ENCODE measurements around the gene POLR3B. TPM values are rescaled to one million over a fixed set of nuclear protein-coding genes. Genes with fewer than 3 reads are reported as not detected.

Gene POLR3B
- total and polyA plus RNA-seq, 2 experiments from 2014 or later = 4.0 to 14.6 TPM

GRCh38 chr12:106387848-106388377 is 30.4 kb downstream of the POLR3B start:
- Mint-ChIP-seq H3K4me3 (no peak overlapping the region), H3K36me3 (ENCODE audit: low read depth) (peaks cover 7% of the 10 kb centered on the region; the same call in 2 of the 3 replicates), H3K27ac (no peak overlapping the region), H3K9me3 (no peaks in the 10 kb centered on the region), H3K4me1 (peaks cover 4% of the 10 kb centered on the region; the same call in 2 of the 3 replicates), H3K27me3 (ENCODE audit: insufficient read depth, low read depth, poor library complexity) (peaks cover 2% of the 10 kb centered on the region)
- Histone ChIP-seq H3K9me2 (ENCODE audit: insufficient read depth) (no peaks in the 10 kb centered on the region), H3K27me3 (ENCODE audit: insufficient read depth) (no peaks in the 10 kb centered on the region), H3K36me3 (ENCODE audit: insufficient read depth) (no peaks in the 10 kb centered on the region), H3K4me2 (no peak overlapping the region), H2AFZ (no peak overlapping the region), H3K4me3 (no peak overlapping the region), H4K20me1 (replicated peaks; ENCODE audit: insufficient read depth) (no peaks in the 10 kb centered on the region), H3F3A (replicated peaks; ENCODE audit: low read depth) (no peaks in the 10 kb centered on the region), H3K4me1 (ENCODE audit: insufficient read depth) (peaks cover 10% of the 10 kb centered on the region; the same call in 1 of the 2 replicates), H3K79me2 (replicated peaks; ENCODE audit: insufficient read depth) (no peaks in the 10 kb centered on the region), H3K27ac (ENCODE audit: low read depth) (no peak overlapping the region)
- no peak for TF ChIP-seq CTCF (conservative IDR thresholded peaks at IDR 0.05; ENCODE audit: low read depth in 2 of 2)
- TF ChIP-seq ZNF462 (CRISPR knock-in tag; IDR thresholded peaks at IDR 0.05) = no peak
- no peak for TF ChIP-seq REST (IDR thresholded peaks at IDR 0.05; ENCODE audit: unreplicated experiment)
- no peak for TF ChIP-seq POLR2AphosphoS5 (IDR thresholded peaks at IDR 0.05; ENCODE audit: low read depth)
- no peak for TF ChIP-seq STAT1 (IDR thresholded peaks at IDR 0.05; ENCODE audit: unreplicated experiment)
- TF ChIP-seq ZNF114 (CRISPR knock-in tag; IDR thresholded peaks at IDR 0.05) = no peak
- no peak for TF ChIP-seq ZNF331 (CRISPR knock-in tag; IDR thresholded peaks at IDR 0.05; ENCODE audit: low read depth)
- TF ChIP-seq EZH2 (IDR thresholded peaks at IDR 0.05; ENCODE audit: low read depth, unreplicated experiment) = no peak
- no peak for TF ChIP-seq CREB1 (CRISPR knock-in tag; IDR thresholded peaks at IDR 0.05; ENCODE audit: low read depth)
- TF ChIP-seq ETS1 (IDR thresholded peaks at IDR 0.05) = no peak
- TF ChIP-seq NANOG (IDR thresholded peaks at IDR 0.05; ENCODE audit: borderline replicate concordance) = no peak; the same call in 1 of the 2 replicates
- no peak for ATAC-seq
- DNase-seq (ENCODE audit: low spot score) = no peak

Data from GM23338 (cell line).